GM12864 (cell line): Measurements from ENCODE around the gene NRL.
A peak's percentile ranks its signal among the peaks of the same experiment; 100 is the strongest.

Source experiments
- DNase-seq: peaks from one replicate; pipeline ENCODE4 v3.0.0-alpha.2; 2011; ENCODE audit warnings: low read depth
- H3K4me3 ChIP-seq: 2 replicates; pipeline ENCODE4 v1.5.1; 2011; ENCODE audit warnings: mild to moderate bottlenecking, low read depth, low read length, control low read depth
- TF ChIP-seq, protein P1 (sequence below): IDR thresholded peaks from 2 replicates; pipeline ENCODE4 v1.5.1; 2011; ENCODE audit warnings: low read depth, mild to moderate bottlenecking, moderate library complexity, low read length, control low read depth, inconsistent platforms; ENCODE audit errors: missing control alignments

Gene NRL

DNA sequence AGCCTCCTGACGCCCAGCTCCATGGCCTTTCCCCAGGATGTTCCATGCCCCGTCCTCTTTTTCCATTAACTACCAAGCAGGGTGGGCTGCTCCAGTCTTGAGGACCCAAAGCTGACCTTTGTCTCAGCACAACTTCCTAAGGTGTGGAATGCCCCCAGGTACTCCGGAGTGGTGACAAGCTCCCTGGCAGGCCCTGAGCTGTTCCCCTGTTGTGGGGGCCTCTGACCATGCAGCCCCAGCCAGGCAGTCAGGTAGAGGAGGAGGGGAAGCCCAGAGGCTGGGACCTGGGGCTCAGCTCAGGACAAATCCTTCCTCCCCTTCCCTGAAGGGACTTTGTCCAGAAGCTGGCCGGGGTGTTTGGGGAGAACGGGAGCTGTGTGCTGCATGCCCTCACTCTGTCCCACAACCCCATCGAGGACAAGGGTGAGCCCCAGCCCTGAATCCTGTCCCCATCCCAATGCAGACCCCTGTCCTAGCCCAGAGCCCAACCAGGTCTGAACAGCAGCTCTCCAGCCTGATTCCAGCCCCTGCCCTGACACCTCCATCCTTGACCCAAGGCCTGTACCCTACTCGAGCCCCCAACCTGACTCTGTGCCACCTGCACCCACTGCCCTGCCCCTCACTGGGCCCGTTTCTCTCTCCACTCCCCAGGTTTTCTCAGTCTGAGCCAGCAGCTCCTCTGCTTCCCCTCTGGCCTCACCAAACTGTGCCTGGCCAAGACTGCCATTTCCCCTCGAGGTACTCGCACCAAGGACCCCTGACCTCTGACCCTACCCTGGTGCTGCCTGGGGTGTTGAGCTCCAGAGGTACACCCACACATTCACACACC is 58.6 kb downstream of the NRL start:
- no peak for DNase-seq
- TF ChIP-seq, protein P1, sequence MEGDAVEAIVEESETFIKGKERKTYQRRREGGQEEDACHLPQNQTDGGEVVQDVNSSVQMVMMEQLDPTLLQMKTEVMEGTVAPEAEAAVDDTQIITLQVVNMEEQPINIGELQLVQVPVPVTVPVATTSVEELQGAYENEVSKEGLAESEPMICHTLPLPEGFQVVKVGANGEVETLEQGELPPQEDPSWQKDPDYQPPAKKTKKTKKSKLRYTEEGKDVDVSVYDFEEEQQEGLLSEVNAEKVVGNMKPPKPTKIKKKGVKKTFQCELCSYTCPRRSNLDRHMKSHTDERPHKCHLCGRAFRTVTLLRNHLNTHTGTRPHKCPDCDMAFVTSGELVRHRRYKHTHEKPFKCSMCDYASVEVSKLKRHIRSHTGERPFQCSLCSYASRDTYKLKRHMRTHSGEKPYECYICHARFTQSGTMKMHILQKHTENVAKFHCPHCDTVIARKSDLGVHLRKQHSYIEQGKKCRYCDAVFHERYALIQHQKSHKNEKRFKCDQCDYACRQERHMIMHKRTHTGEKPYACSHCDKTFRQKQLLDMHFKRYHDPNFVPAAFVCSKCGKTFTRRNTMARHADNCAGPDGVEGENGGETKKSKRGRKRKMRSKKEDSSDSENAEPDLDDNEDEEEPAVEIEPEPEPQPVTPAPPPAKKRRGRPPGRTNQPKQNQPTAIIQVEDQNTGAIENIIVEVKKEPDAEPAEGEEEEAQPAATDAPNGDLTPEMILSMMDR = no peak
- no peak overlapping the region for H3K4me3 ChIP-seq

DNA sequence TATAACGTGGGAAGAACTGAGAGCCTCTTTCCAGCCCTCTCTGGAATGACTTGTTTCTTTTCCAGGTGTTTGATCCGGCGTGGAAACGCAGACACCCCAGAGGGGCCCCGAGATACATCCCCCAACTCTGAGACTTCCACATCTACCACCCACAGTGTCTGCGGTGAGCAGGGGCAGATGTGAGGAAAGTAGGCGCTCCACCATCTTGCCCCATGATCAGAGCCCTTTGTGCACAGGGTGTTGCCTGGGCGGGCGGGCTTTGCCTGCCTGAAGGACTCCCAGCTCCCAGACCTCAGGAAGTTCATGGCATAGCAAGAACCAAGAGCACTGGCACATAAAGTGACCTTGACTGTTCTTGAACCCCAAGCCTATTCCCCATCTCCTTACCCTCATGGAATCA is 60.1 kb downstream of the NRL start:
- DNase-seq = no peak
- TF ChIP-seq, protein P1 = no peak

GRCh38 chr14:24054324-24054641 is 60.5 kb downstream of the NRL start:
- no peak for DNase-seq
- H3K4me3 ChIP-seq = no peak overlapping the region
- TF ChIP-seq, protein P1 = no peak

More for the DNA sequence above, 60.1 kb downstream of the NRL start:
- no peak overlapping the region for H3K4me3 ChIP-seq

- H3K4me3 ChIP-seq = no peak overlapping the region
- no peak for DNase-seq
- TF ChIP-seq, protein P1 = no peak
Measured at GRCh38 chr14:24053548-24054323, 61.0 kb downstream of the NRL start.

- DNase-seq = no peak
- H3K4me3 ChIP-seq = peak overlapping the region; percentile 63
- TF ChIP-seq, protein P1 = no peak
Measured at GRCh38 chr14:24052656-24053547, 61.8 kb downstream of the NRL start.

GRCh38 chr14:24051789-24052655 is 62.7 kb downstream of the NRL start, which contains the start of gene CARMIL3:
Gene CARMIL3, plus strand, starts transcription at chr14:24052009. Its CDS starts 145 bp downstream, at chr14:24052154.
- TF ChIP-seq, protein P1 = no peak
- no peak for DNase-seq

More at GRCh38 chr14:24051789-24052655, 62.7 kb downstream of the NRL start, which contains the start of gene CARMIL3:
- peak within 1 kb of the TSS; percentile 63 for H3K4me3 ChIP-seq
